Left ventricle myocardium inferior (tissue), 1 donor: ENCODE data around the gene OR13C2. TPM values are rescaled to one million over a fixed set of nuclear protein-coding genes. Genes with fewer than 3 reads are reported as not detected.
"Not testable (repeated sequence)": the region's sequence is repeated elsewhere in the genome, so short reads cannot be mapped to it uniquely, and the experiment has no call there.

Experiments
- DNase-seq: peaks from one replicate; pipeline ENCODE4 v3.0.0-alpha.2; 2020
- H3K27ac ChIP-seq: fragments of 200-600 bp; replicated peaks from 2 replicates; pipeline ENCODE4 v1.8.0; 2021
- H3K27me3 ChIP-seq: fragments of 200-600 bp; 2 replicates; pipeline ENCODE4 v1.8.0; 2021; ENCODE audit warnings: low read depth
- H3K36me3 ChIP-seq: fragments of 200-600 bp; 2 replicates; pipeline ENCODE4 v1.8.0; 2021
- H3K4me1 ChIP-seq: fragments of 200-600 bp; 2 replicates; pipeline ENCODE4 v1.8.0; 2021
- H3K4me3 ChIP-seq: fragments of 200-600 bp; 2 replicates; pipeline ENCODE4 v1.8.0; 2021; ENCODE audit warnings: mild to moderate bottlenecking, moderate library complexity
- H3K9me3 ChIP-seq: fragments of 200-600 bp; replicated peaks from 2 replicates; pipeline ENCODE4 v1.8.0; 2021
- intact Hi-C: fragments of 100-400 bp; cut with micrococcal nuclease; formaldehyde crosslinking; loops from one replicate; pipeline ENCODE4 v1.11.0; 2022
- total RNA-seq: library from RNA; stranded (reverse); fragmentation: NEBNext Ultra II Directional; extraction: Animal tissue kit (Norgen Biotek cat#: 25700); gene quantifications from one replicate; pipeline ENCODE4 v1.2.1, GENCODE V29; 2021
- TF ChIP-seq, protein P1 (sequence below): fragments of 200-600 bp; IDR thresholded peaks from 2 replicates; pipeline ENCODE4 v1.8.0; 2021; ENCODE audit warnings: antibody characterized with exemption, mild to moderate bottlenecking, borderline replicate concordance
- donor health status: DM: no; HTN: yes; CAD: no; lungs with severe emphysema.

The OR13C2 gene
- total RNA-seq, 1 donor from 2014 or later, result not detected

- H3K9me3 ChIP-seq, result peaks cover 8% of the 10 kb centered on the region
- H3K27ac ChIP-seq, result no peak overlapping the region
- no peak overlapping the region for H3K4me3 ChIP-seq
- DNase-seq, result no peak
- no peaks in the 10 kb centered on the region for H3K27me3 ChIP-seq
- intact Hi-C loops, result no loop called here
- no peaks in the 10 kb centered on the region for H3K4me1 ChIP-seq
- no peaks in the 10 kb centered on the region for H3K36me3 ChIP-seq
- TF ChIP-seq, protein P1, sequence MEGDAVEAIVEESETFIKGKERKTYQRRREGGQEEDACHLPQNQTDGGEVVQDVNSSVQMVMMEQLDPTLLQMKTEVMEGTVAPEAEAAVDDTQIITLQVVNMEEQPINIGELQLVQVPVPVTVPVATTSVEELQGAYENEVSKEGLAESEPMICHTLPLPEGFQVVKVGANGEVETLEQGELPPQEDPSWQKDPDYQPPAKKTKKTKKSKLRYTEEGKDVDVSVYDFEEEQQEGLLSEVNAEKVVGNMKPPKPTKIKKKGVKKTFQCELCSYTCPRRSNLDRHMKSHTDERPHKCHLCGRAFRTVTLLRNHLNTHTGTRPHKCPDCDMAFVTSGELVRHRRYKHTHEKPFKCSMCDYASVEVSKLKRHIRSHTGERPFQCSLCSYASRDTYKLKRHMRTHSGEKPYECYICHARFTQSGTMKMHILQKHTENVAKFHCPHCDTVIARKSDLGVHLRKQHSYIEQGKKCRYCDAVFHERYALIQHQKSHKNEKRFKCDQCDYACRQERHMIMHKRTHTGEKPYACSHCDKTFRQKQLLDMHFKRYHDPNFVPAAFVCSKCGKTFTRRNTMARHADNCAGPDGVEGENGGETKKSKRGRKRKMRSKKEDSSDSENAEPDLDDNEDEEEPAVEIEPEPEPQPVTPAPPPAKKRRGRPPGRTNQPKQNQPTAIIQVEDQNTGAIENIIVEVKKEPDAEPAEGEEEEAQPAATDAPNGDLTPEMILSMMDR, result no peak
Measured at GRCh38 chr9:104611213-104611612, 5.8 kb upstream of the OR13C2 start.

DNA sequence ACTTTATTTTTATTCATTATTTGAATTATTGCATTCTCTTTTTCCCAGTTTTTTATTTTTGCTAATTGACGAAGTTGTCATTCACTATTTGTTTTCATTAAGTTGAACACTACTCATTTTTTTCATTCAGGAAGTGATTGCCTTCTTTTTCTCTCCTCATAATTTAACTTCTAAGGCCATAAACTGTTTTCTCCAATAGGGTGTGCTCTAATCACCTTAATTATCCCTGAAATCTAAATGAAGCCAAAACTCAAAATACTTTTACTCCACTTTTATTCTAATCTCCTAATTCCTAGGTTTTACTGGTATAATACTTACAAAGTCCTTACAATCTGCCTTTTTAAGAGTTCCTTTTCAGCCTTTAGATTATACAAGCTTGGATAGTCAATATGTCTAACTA, 2.9 kb upstream of the OR13C2 start:
- H3K36me3 ChIP-seq, result no peaks in the 10 kb centered on the region
- no peak overlapping the region for H3K27ac ChIP-seq
- intact Hi-C loops, result no loop called here
- no peaks in the 10 kb centered on the region for H3K4me1 ChIP-seq
- no peaks in the 10 kb centered on the region for H3K9me3 ChIP-seq
- H3K4me3 ChIP-seq, result no peak overlapping the region
- TF ChIP-seq, protein P1, result no peak
- DNase-seq, result no peak
- H3K27me3 ChIP-seq, result no peaks in the 10 kb centered on the region

GRCh38 chr9:104606152-104606551, 725 bp upstream of the OR13C2 start:
- no peak overlapping the region for H3K27ac ChIP-seq
- H3K4me3 ChIP-seq, result no peak overlapping the region
- no peaks in the 10 kb centered on the region for H3K9me3 ChIP-seq
- no peak for DNase-seq
- TF ChIP-seq, protein P1, result no peak
- H3K36me3 ChIP-seq, result no peaks in the 10 kb centered on the region
- H3K27me3 ChIP-seq, result no peaks in the 10 kb centered on the region
- no peaks in the 10 kb centered on the region for H3K4me1 ChIP-seq
- intact Hi-C loops, result no loop called here

DNA sequence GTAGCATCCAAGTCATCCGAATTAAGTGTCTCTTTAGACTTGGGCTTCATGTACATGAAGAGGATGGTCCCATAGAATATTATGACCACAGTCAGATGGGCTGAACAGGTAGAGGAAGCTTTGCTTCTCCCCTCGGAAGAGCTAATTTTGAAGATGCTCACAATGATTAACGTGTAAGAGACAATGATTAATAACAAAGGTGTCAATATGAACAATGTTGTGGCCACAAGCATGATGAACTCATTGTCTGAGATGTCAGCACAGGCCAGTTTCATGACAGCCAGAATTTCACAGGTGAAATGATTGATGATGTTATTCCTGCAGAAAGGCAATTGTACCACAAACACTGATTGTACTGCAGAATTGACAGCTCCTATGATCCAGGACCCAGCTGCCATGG, 626 bp downstream of the OR13C2 start:
- H3K4me1 ChIP-seq, result no peaks in the 10 kb centered on the region

GRCh38 chr9:104599313-104599712, 6.1 kb downstream of the OR13C2 start, which contains the start of gene OR13C5:
TSS of gene OR13C5 (minus strand) at chr9:104599413. CDS start at chr9:104599413, 0 bp downstream.
- H3K4me3 ChIP-seq, H3K36me3 ChIP-seq, DNase-seq, H3K27me3 ChIP-seq, H3K4me1 ChIP-seq, H3K27ac ChIP-seq, H3K9me3 ChIP-seq, intact Hi-C loops: not testable (repeated sequence)

More for the DNA sequence above, 626 bp downstream of the OR13C2 start:
- Histone ChIP-seq H3K9me3 (no peaks in the 10 kb centered on the region), H3K36me3 (no peaks in the 10 kb centered on the region), H3K27ac (no peak overlapping the region), H3K4me3 (no peak overlapping the region), H3K27me3 (no peaks in the 10 kb centered on the region)
- TF ChIP-seq, protein P1, result no peak
- intact Hi-C loops, result no loop called here
- DNase-seq, result no peak

DNA sequence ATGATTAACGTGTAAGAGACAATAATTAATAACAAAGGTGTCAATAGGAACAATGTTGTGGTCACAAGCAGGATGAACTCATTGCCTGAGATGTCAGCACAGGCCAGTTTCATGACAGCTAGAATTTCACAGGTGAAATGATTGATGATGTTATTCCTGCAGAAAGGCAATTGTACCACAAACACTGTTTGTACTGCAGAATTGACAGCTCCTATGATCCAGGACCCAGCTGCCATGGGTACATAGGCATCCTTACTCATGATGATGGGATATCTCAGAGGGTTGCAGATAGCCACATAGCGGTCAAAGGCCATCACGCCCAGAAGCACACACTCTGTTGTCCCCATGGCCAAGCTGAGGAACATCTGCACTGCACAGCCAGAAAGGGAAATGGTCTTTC, 6.7 kb downstream of the OR13C2 start:
- intact Hi-C loops, DNase-seq, H3K27me3 ChIP-seq, H3K4me3 ChIP-seq, H3K36me3 ChIP-seq, H3K9me3 ChIP-seq, H3K27ac ChIP-seq, H3K4me1 ChIP-seq: not testable (repeated sequence)

GRCh38 chr9:104589626-104590025, 15.8 kb downstream of the OR13C2 start:
- H3K9me3 ChIP-seq, result peaks cover 22% of the 10 kb centered on the region
- TF ChIP-seq, protein P1, result no peak
- DNase-seq, result no peak
- H3K4me3 ChIP-seq, result no peak overlapping the region
- H3K27me3 ChIP-seq, result no peaks in the 10 kb centered on the region
- H3K36me3 ChIP-seq, result no peaks in the 10 kb centered on the region
- no peaks in the 10 kb centered on the region for H3K4me1 ChIP-seq
- intact Hi-C loops, result no loop called here
- H3K27ac ChIP-seq, result no peak overlapping the region
